ENCODE results near the gene RAB1B.

GRCh38 chr11:66287889-66288670, 19.6 kb downstream of the RAB1B start:
- TF ChIP-seq CTCF (IDR thresholded peaks at IDR 0.05; ENCODE audit: low read depth, low read length, missing input control) (no peak), RAD21 (IDR thresholded peaks at IDR 0.05) (no peak), ZBTB33 (IDR thresholded peaks at IDR 0.05) (no peak)
